T-helper 1 cell (primary cell): ENCODE results near the gene DNAJC2.
"Not testable (repeated sequence)": the region's sequence is repeated elsewhere in the genome, so short reads cannot be mapped to it uniquely, and the experiment has no call there.

ENCODE experiments used
- DNase-seq, 5 donors: peaks; one replicate each; pipeline ENCODE4 v3.0.0-alpha.2; 2012 to 2020

DNAJC2 gene

DNA sequence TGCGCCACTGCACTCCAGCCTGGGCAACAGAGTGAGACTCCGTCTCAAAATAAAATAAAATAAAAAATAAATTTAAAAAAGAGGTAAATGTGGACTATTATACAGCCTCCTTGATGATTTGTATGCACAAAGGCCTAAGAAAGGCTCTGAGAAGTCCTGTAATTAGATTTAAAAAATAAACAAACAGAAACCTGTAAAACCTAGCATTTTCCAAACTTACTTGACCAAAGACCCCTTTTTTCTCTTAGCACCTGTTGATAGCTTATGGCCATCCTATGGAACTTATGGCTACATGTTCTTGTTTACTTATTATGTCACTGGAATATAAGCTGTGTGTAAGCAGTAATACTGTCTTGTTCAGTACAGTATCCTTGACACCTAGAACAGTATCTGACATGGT lies 5.7 kb downstream of the DNAJC2 start:
- no peak for DNase-seq

GRCh38 chr7:103336761-103337160 lies 7.8 kb downstream of the DNAJC2 start:
- DNase-seq: no peak

DNA sequence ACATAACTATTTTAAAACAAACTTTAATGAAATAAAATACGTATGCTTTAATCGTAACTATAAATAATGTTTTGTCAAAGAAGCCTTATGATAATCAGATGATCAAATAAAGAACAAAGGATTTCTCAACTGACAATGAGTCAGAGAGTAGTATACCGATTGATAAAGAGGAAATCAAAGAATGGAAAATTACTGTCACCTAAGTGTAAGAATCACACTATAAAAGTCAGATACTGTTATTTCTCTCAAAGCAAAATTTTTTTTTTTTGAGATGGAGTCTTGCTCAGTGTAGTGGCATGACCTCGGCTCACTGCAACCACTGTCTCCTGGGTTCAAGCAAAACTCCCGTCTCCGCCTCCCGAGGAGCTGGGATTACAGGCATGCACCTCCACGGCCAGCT lies 18.8 kb downstream of the DNAJC2 start:
- no peak for DNase-seq

DNA sequence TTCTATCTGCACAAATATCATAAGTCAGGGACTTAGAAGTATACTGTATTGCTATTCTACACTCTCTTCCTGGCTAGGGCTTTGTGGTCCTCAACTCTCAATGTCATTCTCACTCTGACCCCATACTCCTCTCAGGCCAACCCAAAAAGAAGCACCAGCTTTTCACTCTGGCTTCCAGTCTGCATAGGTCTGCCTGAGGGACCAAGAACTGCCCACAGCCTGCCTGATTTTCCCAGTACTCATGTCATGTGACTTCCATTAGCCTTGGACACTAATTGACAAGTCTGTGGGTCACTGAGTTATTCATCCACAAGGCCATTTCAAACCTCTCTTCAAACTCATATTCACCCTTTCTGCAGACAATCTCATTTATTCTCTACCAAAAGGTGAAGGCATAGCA lies 27.6 kb downstream of the DNAJC2 start:
- DNase-seq: no peak

GRCh38 chr7:103316380-103316941 lies 28.1 kb downstream of the DNAJC2 start:
- no peak for DNase-seq

- DNase-seq: no peak
Measured at GRCh38 chr7:103314852-103315251, 29.7 kb downstream of the DNAJC2 start.

- no peak for DNase-seq
Measured at GRCh38 chr7:103307503-103308231, 36.9 kb downstream of the DNAJC2 start.

DNA sequence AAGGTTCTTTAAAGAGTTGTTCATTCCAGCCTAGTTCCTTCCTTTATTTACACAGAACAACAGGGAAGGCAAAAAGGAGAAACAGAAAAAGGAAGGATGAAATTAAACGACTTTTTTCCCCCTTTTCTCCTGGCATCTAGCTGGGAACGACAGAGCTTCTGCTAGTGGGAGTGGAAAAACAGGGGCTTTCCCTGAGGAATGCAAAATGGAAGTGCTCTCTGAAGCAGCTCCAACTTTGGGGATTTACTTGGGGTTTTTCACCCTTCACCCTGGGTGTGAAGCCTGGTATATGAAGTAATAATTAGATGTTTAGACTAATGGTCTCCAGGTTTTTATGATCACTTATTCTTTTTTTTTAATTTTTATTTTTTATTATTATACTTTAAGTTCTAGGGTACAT lies 43.1 kb downstream of the DNAJC2 start:
- DNase-seq: no peak

DNA sequence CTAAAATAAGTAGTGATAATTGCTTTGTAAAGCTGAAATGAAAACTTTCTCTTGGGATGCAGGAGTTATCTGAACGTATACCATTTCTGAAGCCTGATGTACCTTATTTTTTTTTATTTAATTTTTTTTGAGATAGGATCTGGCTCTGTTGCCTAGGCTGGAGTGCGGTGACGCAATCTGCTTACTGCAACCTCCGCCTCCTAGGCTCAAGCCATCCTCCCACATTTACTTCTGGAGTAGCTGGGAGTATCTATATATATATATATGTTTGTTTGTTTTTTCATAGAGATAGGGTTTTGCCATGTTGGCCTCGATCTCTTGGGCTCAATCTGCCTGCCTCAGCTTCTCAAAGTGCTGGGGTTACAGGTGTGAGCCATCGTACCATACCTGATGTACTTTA lies 44.9 kb downstream of the DNAJC2 start:
- no peak for DNase-seq

DNA sequence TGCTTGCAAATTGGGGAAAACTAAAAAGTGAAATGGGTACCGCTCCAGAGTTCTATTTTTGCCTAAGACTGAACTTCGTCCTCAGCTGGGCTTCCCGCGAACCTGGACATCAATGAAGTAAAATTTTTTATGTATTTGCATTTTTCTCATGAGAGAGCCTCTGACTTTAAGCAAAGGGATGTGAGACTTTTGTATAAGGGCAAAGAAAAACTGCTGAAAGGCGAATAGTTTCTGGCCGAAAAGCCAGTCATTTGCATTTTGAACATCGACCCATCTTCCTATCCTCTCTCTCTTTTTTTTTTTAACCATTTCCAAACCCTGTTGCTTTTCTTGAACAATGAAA lies 46.8 kb downstream of the DNAJC2 start:
- DNase-seq: no peak

- DNase-seq: peak; percentile 87 to 96 (median 93)
Measured at GRCh38 chr7:103296901-103297836, 47.4 kb downstream of the DNAJC2 start, which contains the start of gene PMPCB. Gene PMPCB, plus strand, starts transcription at chr7:103297435. Its CDS starts 25 bp downstream, at chr7:103297460.

DNA sequence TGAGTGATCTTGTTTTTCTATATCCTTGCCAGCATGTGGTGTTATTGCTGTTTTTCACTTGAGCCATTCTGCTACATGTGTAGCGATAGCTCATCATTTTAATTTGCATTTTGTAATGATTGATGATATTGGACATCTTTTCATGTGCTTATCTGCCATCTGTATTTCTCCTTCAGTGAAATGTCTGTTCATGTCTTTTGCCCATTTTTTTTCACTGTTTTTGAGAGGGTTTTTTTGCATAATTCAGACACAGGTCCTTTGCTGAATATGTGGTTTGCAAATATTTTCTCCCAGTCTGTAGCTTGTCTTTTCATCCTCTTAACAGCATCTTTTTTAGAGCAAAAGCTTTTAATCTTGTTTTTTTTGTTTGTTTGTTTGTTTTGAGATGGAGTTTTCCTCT lies 51.0 kb downstream of the DNAJC2 start:
- no peak for DNase-seq

DNA sequence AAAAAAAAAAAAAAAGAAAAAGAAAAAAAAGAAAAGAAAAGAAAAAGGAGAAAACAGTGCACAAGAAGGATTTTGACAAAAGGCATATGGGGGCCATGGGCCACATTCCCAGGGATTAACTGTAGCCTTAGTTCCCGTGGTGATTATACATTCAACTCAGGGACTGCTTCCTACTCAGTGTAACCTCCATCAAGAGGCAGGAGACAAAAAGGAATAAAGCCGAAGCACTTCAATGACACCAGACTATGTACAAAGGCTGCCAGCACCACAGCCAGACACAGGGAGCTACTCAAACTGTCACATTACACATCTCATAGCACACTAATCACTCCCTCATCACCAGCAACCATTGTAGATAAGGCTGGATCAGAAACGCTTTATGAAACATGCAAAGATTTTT lies 52.4 kb downstream of the DNAJC2 start:
- DNase-seq: no peak

- not testable (repeated sequence) for DNase-seq
Measured at GRCh38 chr7:103282802-103283427, 61.7 kb downstream of the DNAJC2 start.

- DNase-seq: not testable (repeated sequence)
Measured at GRCh38 chr7:103280803-103281155, 63.8 kb downstream of the DNAJC2 start.

GRCh38 chr7:103279963-103280802 lies 64.4 kb downstream of the DNAJC2 start:
- DNase-seq: peak; percentile 85 to 89 (median 86)

- DNase-seq: peak in 1 of 5 donors; percentile 25
Measured at GRCh38 chr7:103279636-103279962, 65.0 kb downstream of the DNAJC2 start.

GRCh38 chr7:103278195-103278594 lies 66.4 kb downstream of the DNAJC2 start:
- not testable (repeated sequence) for DNase-seq

DNA sequence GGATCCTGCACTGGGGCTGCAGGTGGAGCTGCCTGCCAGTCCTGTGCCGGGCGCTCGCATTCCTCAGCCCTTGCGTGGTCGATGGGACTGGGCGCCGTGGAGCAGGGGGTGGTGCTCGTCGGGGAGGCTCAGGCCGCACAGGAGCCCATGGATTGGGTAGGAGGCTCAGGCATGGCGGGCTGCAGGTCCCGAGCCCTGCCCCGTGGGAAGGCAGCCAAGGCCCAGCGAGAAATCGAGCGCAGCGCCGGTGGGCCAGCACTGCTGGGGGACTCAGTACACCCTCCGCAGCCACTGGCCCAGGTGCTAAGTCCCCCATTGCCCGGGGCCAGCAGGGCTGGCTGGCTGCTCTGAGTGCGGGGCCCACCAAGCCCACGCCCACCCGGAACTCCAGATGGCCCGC lies 69.7 kb downstream of the DNAJC2 start:
- DNase-seq: not testable (repeated sequence)

DNA sequence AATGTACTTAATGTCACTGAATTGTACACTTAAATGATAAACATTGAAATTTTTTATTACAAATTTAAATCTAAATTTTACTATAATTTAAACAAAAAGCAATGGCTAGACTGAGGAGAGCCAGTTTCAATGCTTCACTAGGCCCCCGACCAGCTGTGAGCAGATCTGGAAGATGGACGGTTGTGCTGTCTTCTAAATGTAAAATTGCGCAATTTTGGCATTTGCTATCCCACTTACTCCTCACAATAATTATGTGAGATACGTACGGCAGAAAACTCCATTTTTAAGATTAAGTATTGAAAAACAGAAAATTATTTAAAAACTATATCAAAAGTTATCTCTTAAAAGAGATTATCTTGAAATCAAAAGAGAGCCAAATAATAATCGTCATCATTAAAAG lies 71.2 kb downstream of the DNAJC2 start:
- not testable (repeated sequence) for DNase-seq

- not testable (repeated sequence) for DNase-seq
Measured at GRCh38 chr7:103266229-103266628, 78.3 kb downstream of the DNAJC2 start.

GRCh38 chr7:103264054-103264453 lies 80.5 kb downstream of the DNAJC2 start:
- not testable (repeated sequence) for DNase-seq
